H9 (cell line): Measurements from ENCODE around the gene IQCB1. TPM values are rescaled to one million over a fixed set of nuclear protein-coding genes. Genes with fewer than 3 reads are reported as not detected.

ENCODE experiments used
- DNase-seq: peaks from one replicate; pipeline ENCODE4 v3.0.0-alpha.2; 2017
- H2AFZ ChIP-seq: one replicate; pipeline ENCODE4 v1.6.1; 2013; ENCODE audit warnings: mild to moderate bottlenecking, low read length, control low read depth, moderate library complexity
- H2AK5ac ChIP-seq: 2 replicates; pipeline ENCODE4 v1.6.1; 2013; ENCODE audit warnings: low read length, control low read depth, mixed read lengths; ENCODE audit not compliant: insufficient read length
- H2BK120ac ChIP-seq: one replicate; pipeline ENCODE4 v1.6.1; 2013; ENCODE audit warnings: low read depth, mild to moderate bottlenecking, low read length, control low read depth, inconsistent platforms; ENCODE audit not compliant: poor library complexity, severe bottlenecking
- H2BK12ac ChIP-seq: 2 replicates; pipeline ENCODE4 v1.6.1; 2013; ENCODE audit warnings: low read length, control low read depth, mixed read lengths, low read depth; ENCODE audit not compliant: insufficient read length
- H2BK15ac ChIP-seq: 2 replicates; pipeline ENCODE4 v1.6.1; 2013; ENCODE audit warnings: low read depth, low read length, control low read depth
- H2BK20ac ChIP-seq: one replicate; pipeline ENCODE4 v1.6.1; 2013; ENCODE audit warnings: low read depth, mild to moderate bottlenecking, low read length, control low read depth, inconsistent platforms; ENCODE audit not compliant: poor library complexity, severe bottlenecking
- H2BK5ac ChIP-seq: 2 replicates; pipeline ENCODE4 v1.6.1; 2013; ENCODE audit warnings: low read length, control low read depth, mixed read lengths; ENCODE audit not compliant: insufficient read length
- H3K14ac ChIP-seq: 2 replicates; pipeline ENCODE4 v1.6.1; 2013; ENCODE audit warnings: low read length, control low read depth; ENCODE audit not compliant: insufficient read depth
- H3K18ac ChIP-seq: 2 replicates; pipeline ENCODE4 v1.6.1; 2013; ENCODE audit warnings: low read depth, mild to moderate bottlenecking, mixed read lengths, low read length, control low read depth; ENCODE audit not compliant: insufficient read length
- H3K23ac ChIP-seq: 2 replicates; pipeline ENCODE4 v1.6.1; 2013; ENCODE audit warnings: low read length, control low read depth, mixed read lengths, low read depth; ENCODE audit not compliant: insufficient read length
- H3K23me2 ChIP-seq: 2 replicates; pipeline ENCODE4 v1.6.1; 2013; ENCODE audit warnings: low read depth, mild to moderate bottlenecking, mixed read lengths, low read length, control low read depth; ENCODE audit not compliant: insufficient read length, poor library complexity, severe bottlenecking
- H3K27ac ChIP-seq: 2 replicates; pipeline ENCODE4 v1.5.1; 2013; ENCODE audit warnings: low read length, control low read depth, mixed read lengths, low read depth; ENCODE audit not compliant: insufficient read length
- H3K27me3 ChIP-seq: 2 replicates; pipeline ENCODE4 v1.6.1; 2013; ENCODE audit warnings: low read length, control low read depth, inconsistent platforms; ENCODE audit not compliant: insufficient read depth
- H3K4ac ChIP-seq: 2 replicates; pipeline ENCODE4 v1.6.1; 2013; ENCODE audit warnings: low read depth, mild to moderate bottlenecking, control low read depth, inconsistent platforms, low read length, moderate library complexity
- H3K4me1 ChIP-seq: 2 replicates; pipeline ENCODE4 v1.6.1; 2013; ENCODE audit warnings: low read length, control low read depth, inconsistent platforms; ENCODE audit not compliant: insufficient read depth
- H3K4me2 ChIP-seq: 2 replicates; pipeline ENCODE4 v1.6.1; 2013; ENCODE audit warnings: low read length, control low read depth, mixed read lengths; ENCODE audit not compliant: insufficient read length, insufficient read depth
- H3K56ac ChIP-seq: 2 replicates; pipeline ENCODE4 v1.6.1; 2013; ENCODE audit warnings: low read depth, mild to moderate bottlenecking, mixed read lengths, low read length, control low read depth; ENCODE audit not compliant: insufficient read length
- H3K79me1 ChIP-seq: 2 replicates; pipeline ENCODE4 v1.6.1; 2013; ENCODE audit warnings: low read depth, mild to moderate bottlenecking, moderate library complexity, low read length, control low read depth, inconsistent platforms; ENCODE audit not compliant: insufficient read depth, poor library complexity, severe bottlenecking
- H3K79me2 ChIP-seq: 2 replicates; pipeline ENCODE4 v1.6.1; 2013; ENCODE audit warnings: low read length, control low read depth, inconsistent platforms; ENCODE audit not compliant: insufficient read depth
- H3K9ac ChIP-seq: 2 replicates; pipeline ENCODE4 v1.6.1; 2013; ENCODE audit warnings: low read length, control low read depth, mixed read lengths; ENCODE audit not compliant: insufficient read length; ENCODE audit errors: extremely low read depth
- H3K9me3 ChIP-seq: one replicate; pipeline ENCODE4 v1.6.1; 2013; ENCODE audit warnings: low read depth, low read length, inconsistent platforms; ENCODE audit not compliant: control insufficient read depth
- H3T11ph ChIP-seq: one replicate; pipeline ENCODE4 v1.6.1; 2013; ENCODE audit warnings: mild to moderate bottlenecking, low read length, control low read depth, inconsistent platforms
- H4K20me1 ChIP-seq: one replicate; pipeline ENCODE4 v1.6.1; 2013; ENCODE audit not compliant: control insufficient read depth, insufficient read length, insufficient read depth
- H4K5ac ChIP-seq: 2 replicates; pipeline ENCODE4 v1.6.1; 2013; ENCODE audit warnings: low read depth, mild to moderate bottlenecking, mixed read lengths, low read length, control low read depth; ENCODE audit not compliant: insufficient read length
- H4K8ac ChIP-seq: replicated peaks from 2 replicates; pipeline ENCODE4 v1.6.1; 2013; ENCODE audit warnings: low read length, control low read depth, mixed read lengths, low read depth; ENCODE audit not compliant: insufficient read length
- H4K91ac ChIP-seq: 2 replicates; pipeline ENCODE4 v1.6.1; 2013; ENCODE audit warnings: low read depth, mild to moderate bottlenecking, moderate library complexity, mixed read lengths, low read length, control low read depth; ENCODE audit not compliant: insufficient read length
- H3K27ac Mint-ChIP-seq, 3 experiments: 2 replicates in 2 of 3; 3 replicates in 1 of 3; pipeline ENCODE4 v1.8.0; 2020 to 2021; ENCODE audit warnings: mixed read lengths in 3 of 3, mild to moderate bottlenecking in 1 of 3, moderate library complexity in 1 of 3
- H3K27me3 Mint-ChIP-seq: 2 replicates; pipeline ENCODE4 v1.8.0; 2021; ENCODE audit warnings: low read depth, mild to moderate bottlenecking, moderate library complexity, mixed read lengths
- H3K36me3 Mint-ChIP-seq, 3 experiments: 2 replicates in 2 of 3; 3 replicates in 1 of 3; pipeline ENCODE4 v1.8.0; 2020 to 2021; ENCODE audit warnings: low read depth in 3 of 3, mixed read lengths in 3 of 3; ENCODE audit not compliant: insufficient read depth in 1 of 3
- H3K4me1 Mint-ChIP-seq, 2 experiments: 2 replicates each; pipeline ENCODE4 v1.8.0; 2020; ENCODE audit warnings: mixed read lengths in 2 of 2
- H3K4me3 Mint-ChIP-seq, 2 experiments: 2 replicates in 1 of 2; 3 replicates in 1 of 2; pipeline ENCODE4 v1.8.0; 2020 to 2021; ENCODE audit warnings: mild to moderate bottlenecking in 2 of 2, mixed read lengths in 2 of 2, moderate library complexity in 1 of 2
- H3K9me3 Mint-ChIP-seq, 2 experiments: 2 replicates in 1 of 2; 3 replicates in 1 of 2; pipeline ENCODE4 v1.8.0; 2020; ENCODE audit warnings: mild to moderate bottlenecking in 2 of 2, mixed read lengths in 2 of 2, moderate library complexity in 1 of 2
- WGBS: extraction: QIAGEN DNeasy Blood & Tissue Kit; methylation state at CpG from one replicate; pipeline ENCODE4 v1.1.7; 2013; ENCODE audit warnings: missing lambda C conversion rate, low lambda C conversion rate, mixed read lengths; ENCODE audit not compliant: insufficient read length; ENCODE audit errors: extremely low coverage; 5-methylcytosine and 5-hydroxymethylcytosine counted together
- total RNA-seq: library from RNA; stranded (reverse); gene quantifications from 2 replicates; pipeline ENCODE4 v1.2.1, GENCODE V29; 2021
- TF ChIP-seq, protein P1 (sequence below): fragments of 200-600 bp; sonication (generic); conservative IDR thresholded peaks from 3 replicates; pipeline ENCODE4 v1.8.0; 2021; ENCODE audit warnings: antibody characterized with exemption, mild to moderate bottlenecking

IQCB1 gene
- total RNA-seq, 1 experiment from 2014 or later = 35.8 TPM

DNA sequence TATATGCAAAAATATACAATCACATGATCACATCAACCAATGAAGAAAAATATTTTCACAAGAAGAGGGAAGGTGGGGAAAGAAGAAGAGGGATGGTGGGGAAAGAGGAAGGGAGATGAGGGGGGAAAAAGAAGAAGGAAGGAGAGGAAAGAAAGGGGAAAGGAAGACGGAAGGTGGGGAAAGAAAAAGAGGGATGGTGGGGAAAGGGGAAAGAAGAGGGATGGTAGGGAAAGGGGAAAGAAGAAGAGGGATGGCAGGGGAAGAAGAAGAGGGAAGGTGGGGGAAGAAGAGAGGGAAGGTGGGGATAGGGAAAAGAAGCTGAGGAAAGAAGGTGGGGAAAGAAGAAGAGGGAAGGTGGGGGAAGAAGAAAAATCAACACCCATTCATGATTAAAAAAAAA lies 82.1 kb downstream of the IQCB1 start:
- Histone ChIP-seq H4K5ac (no peak overlapping the region), H3K18ac (no peak overlapping the region), H2BK120ac (no peak overlapping the region), H3K27me3 (no peaks in the 10 kb centered on the region), H3K23me2 (peaks cover 10% of the 10 kb centered on the region), H3K14ac (no peak overlapping the region), H3T11ph (no peak overlapping the region), H3K4me1 (no peaks in the 10 kb centered on the region), H3K4ac (no peak overlapping the region), H4K8ac (no peak overlapping the region), H2BK12ac (no peak overlapping the region), H2BK15ac (no peak overlapping the region), H3K4me2 (no peak overlapping the region), H3K79me2 (no peaks in the 10 kb centered on the region; the same call in 1 of the 2 replicates), H2AK5ac (no peak overlapping the region), H2BK5ac (no peak overlapping the region), H2AFZ (no peak overlapping the region), H3K56ac (no peak overlapping the region), H4K91ac (no peak overlapping the region), H2BK20ac (no peak overlapping the region), H3K79me1 (no peaks in the 10 kb centered on the region), H4K20me1 (no peaks in the 10 kb centered on the region), H3K9me3 (no peaks in the 10 kb centered on the region), H3K27ac (no peak overlapping the region), H3K9ac (no peak overlapping the region), H3K23ac (no peak overlapping the region)
- no peak overlapping the region for H3K4me3 Mint-ChIP-seq
- WGBS = 100% methylated on average over 1 of the region's 1 CpG
- no peak for DNase-seq
- H3K27me3 Mint-ChIP-seq = no peaks in the 10 kb centered on the region; the same call in none of the 2 replicates
- peaks cover 0 to 6% of the 10 kb centered on the region in 2 experiments; a peak in 2 of 4 replicates for H3K4me1 Mint-ChIP-seq
- H3K27ac Mint-ChIP-seq = no peak overlapping the region
- no peaks in the 10 kb centered on the region for H3K36me3 Mint-ChIP-seq
- TF ChIP-seq, protein P1, sequence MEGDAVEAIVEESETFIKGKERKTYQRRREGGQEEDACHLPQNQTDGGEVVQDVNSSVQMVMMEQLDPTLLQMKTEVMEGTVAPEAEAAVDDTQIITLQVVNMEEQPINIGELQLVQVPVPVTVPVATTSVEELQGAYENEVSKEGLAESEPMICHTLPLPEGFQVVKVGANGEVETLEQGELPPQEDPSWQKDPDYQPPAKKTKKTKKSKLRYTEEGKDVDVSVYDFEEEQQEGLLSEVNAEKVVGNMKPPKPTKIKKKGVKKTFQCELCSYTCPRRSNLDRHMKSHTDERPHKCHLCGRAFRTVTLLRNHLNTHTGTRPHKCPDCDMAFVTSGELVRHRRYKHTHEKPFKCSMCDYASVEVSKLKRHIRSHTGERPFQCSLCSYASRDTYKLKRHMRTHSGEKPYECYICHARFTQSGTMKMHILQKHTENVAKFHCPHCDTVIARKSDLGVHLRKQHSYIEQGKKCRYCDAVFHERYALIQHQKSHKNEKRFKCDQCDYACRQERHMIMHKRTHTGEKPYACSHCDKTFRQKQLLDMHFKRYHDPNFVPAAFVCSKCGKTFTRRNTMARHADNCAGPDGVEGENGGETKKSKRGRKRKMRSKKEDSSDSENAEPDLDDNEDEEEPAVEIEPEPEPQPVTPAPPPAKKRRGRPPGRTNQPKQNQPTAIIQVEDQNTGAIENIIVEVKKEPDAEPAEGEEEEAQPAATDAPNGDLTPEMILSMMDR = no peak
- H3K9me3 Mint-ChIP-seq = no peaks in the 10 kb centered on the region
